Panc1 (cell line): Measurements from ENCODE around the gene HIGD2A. TPM values are rescaled to one million over a fixed set of nuclear protein-coding genes. Genes with fewer than 3 reads are reported as not detected.

Source experiments
- ATAC-seq: fragments of 200-7000 bp; cut with Tn5 transposase; 2 replicates; pipeline ENCODE4 v1.9.1; 2020; ENCODE audit warnings: mild to moderate bottlenecking, moderate library complexity
- BruUV-seq: library from RNA; stranded (reverse); fragments of 400-500 nt; replicated peaks from 2 replicates; lab custom pipeline; 2021; lab: Mats Ljungman, UMichigan
- CTCF ChIA-PET: fragments of 300-600 bp; sonication (Branson Sonifier 250); formaldehyde crosslinking; loops from one replicate; lab custom pipeline; 2022; ENCODE audit warnings: antibody characterized with exemption; lab: Charles Lee
- POLR2A ChIA-PET: fragments of 300-600 bp; sonication (Branson Sonifier 250); formaldehyde crosslinking; loops from one replicate; lab custom pipeline; 2022; ENCODE audit warnings: antibody characterized with exemption; lab: Charles Lee
- DNase-seq: peaks from one replicate; pipeline ENCODE4 v3.0.0-alpha.2; 2010; ENCODE audit warnings: low read depth, low spot score
- H3K27ac ChIP-seq: 2 replicates; pipeline ENCODE4 v1.5.1; 2011; ENCODE audit warnings: mild to moderate bottlenecking, low read length, inconsistent platforms
- H3K27me3 ChIP-seq: fragments of 200-500 bp; sonication (Bioruptor generic); 2 replicates; pipeline ENCODE4 v1.6.0; 2014; ENCODE audit warnings: low read length, inconsistent platforms; ENCODE audit not compliant: control insufficient read depth, insufficient read depth
- H3K36me3 ChIP-seq: fragments of 200-500 bp; sonication (Bioruptor generic); 2 replicates; pipeline ENCODE4 v1.5.1; 2014; ENCODE audit warnings: inconsistent platforms, mild to moderate bottlenecking, low read length, moderate library complexity; ENCODE audit not compliant: control insufficient read depth, insufficient read depth
- H3K4me1 ChIP-seq: 2 replicates; pipeline ENCODE4 v1.5.1; 2011; ENCODE audit warnings: inconsistent platforms, mild to moderate bottlenecking, low read length, moderate library complexity; ENCODE audit not compliant: control insufficient read depth, insufficient read depth
- H3K4me3 ChIP-seq, 2 experiments: 2 replicates each; pipeline ENCODE4 v1.5.1; 2011 to 2012; ENCODE audit warnings: low read depth in 2 of 2, low read length in 2 of 2, mild to moderate bottlenecking in 2 of 2, inconsistent platforms in 1 of 2, moderate library complexity in 1 of 2
- H3K9me3 ChIP-seq: fragments of 200-500 bp; sonication (Bioruptor generic); 2 replicates; pipeline ENCODE4 v1.5.1; 2014; ENCODE audit warnings: low read depth, mild to moderate bottlenecking, inconsistent platforms, low read length, moderate library complexity; ENCODE audit not compliant: control insufficient read depth, insufficient read depth
- POLR2AphosphoS5 ChIP-seq: IDR thresholded peaks from 2 replicates; pipeline ENCODE4 v1.6.1; 2012; ENCODE audit warnings: mild to moderate bottlenecking, low read depth, low read length, moderate library complexity
- SIN3A ChIP-seq: IDR thresholded peaks from 2 replicates; pipeline ENCODE4 v1.6.1; 2012; ENCODE audit warnings: low read depth, mild to moderate bottlenecking, low read length, moderate library complexity, borderline replicate concordance; ENCODE audit not compliant: insufficient read depth
- TCF7L2 ChIP-seq: IDR thresholded peaks from 2 replicates; pipeline ENCODE4 v1.6.1; 2011; ENCODE audit warnings: mild to moderate bottlenecking, low read depth, low read length, inconsistent platforms
- in situ Hi-C: cut with HindIII; loops from 2 replicates; pipeline ENCODE4 v1.10.0; 2016; ENCODE audit warnings: low sequenced_read_pairs, low pct_unique_long_range_greater_than_20kb
- intact Hi-C: fragments of 100-400 bp; cut with micrococcal nuclease; formaldehyde crosslinking; loops from one replicate; pipeline ENCODE4 v1.10.0; 2022; ENCODE audit not compliant: unreplicated experiment
- total RNA-seq: library from RNA; stranded (reverse); gene quantifications from one replicate; pipeline ENCODE4 v1.2.1, GENCODE V29; 2021; ENCODE audit not compliant: unreplicated experiment
- TF ChIP-seq, protein P1 (sequence below): fragments of 450-650 bp; IDR thresholded peaks from 2 replicates; pipeline ENCODE4 v1.5.1; 2017; ENCODE audit warnings: mild to moderate bottlenecking
- TF ChIP-seq, protein P2 (sequence below), 2 experiments: IDR thresholded peaks; 2 replicates each; pipeline ENCODE4 v1.6.1; 2011 to 2012; ENCODE audit warnings: low read depth in 2 of 2, control low read depth in 1 of 2, low read length in 1 of 2, mild to moderate bottlenecking in 1 of 2, moderate library complexity in 1 of 2; ENCODE audit not compliant: insufficient read depth in 1 of 2

The HIGD2A gene
- total RNA-seq, 1 experiment from 2014 or later, result 162 TPM

- H3K9me3 ChIP-seq, result no peaks in the 10 kb centered on the region
- no peak overlapping the region for H3K4me3 ChIP-seq
- no peak for ATAC-seq
- ChIA-PET POLR2A (no interaction called here), CTCF (interaction anchor here (1.0 to 1.2 kb wide), 2 partner anchors 38 to 674 kb away, joined by 4 to 5 read pairs; no protein-coding TSS in a partner anchor)
- TF ChIP-seq POLR2AphosphoS5 (no peak), TCF7L2 (no peak), SIN3A (no peak)
- TF ChIP-seq, protein P1, sequence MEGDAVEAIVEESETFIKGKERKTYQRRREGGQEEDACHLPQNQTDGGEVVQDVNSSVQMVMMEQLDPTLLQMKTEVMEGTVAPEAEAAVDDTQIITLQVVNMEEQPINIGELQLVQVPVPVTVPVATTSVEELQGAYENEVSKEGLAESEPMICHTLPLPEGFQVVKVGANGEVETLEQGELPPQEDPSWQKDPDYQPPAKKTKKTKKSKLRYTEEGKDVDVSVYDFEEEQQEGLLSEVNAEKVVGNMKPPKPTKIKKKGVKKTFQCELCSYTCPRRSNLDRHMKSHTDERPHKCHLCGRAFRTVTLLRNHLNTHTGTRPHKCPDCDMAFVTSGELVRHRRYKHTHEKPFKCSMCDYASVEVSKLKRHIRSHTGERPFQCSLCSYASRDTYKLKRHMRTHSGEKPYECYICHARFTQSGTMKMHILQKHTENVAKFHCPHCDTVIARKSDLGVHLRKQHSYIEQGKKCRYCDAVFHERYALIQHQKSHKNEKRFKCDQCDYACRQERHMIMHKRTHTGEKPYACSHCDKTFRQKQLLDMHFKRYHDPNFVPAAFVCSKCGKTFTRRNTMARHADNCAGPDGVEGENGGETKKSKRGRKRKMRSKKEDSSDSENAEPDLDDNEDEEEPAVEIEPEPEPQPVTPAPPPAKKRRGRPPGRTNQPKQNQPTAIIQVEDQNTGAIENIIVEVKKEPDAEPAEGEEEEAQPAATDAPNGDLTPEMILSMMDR, result no peak
- TF ChIP-seq, protein P2, sequence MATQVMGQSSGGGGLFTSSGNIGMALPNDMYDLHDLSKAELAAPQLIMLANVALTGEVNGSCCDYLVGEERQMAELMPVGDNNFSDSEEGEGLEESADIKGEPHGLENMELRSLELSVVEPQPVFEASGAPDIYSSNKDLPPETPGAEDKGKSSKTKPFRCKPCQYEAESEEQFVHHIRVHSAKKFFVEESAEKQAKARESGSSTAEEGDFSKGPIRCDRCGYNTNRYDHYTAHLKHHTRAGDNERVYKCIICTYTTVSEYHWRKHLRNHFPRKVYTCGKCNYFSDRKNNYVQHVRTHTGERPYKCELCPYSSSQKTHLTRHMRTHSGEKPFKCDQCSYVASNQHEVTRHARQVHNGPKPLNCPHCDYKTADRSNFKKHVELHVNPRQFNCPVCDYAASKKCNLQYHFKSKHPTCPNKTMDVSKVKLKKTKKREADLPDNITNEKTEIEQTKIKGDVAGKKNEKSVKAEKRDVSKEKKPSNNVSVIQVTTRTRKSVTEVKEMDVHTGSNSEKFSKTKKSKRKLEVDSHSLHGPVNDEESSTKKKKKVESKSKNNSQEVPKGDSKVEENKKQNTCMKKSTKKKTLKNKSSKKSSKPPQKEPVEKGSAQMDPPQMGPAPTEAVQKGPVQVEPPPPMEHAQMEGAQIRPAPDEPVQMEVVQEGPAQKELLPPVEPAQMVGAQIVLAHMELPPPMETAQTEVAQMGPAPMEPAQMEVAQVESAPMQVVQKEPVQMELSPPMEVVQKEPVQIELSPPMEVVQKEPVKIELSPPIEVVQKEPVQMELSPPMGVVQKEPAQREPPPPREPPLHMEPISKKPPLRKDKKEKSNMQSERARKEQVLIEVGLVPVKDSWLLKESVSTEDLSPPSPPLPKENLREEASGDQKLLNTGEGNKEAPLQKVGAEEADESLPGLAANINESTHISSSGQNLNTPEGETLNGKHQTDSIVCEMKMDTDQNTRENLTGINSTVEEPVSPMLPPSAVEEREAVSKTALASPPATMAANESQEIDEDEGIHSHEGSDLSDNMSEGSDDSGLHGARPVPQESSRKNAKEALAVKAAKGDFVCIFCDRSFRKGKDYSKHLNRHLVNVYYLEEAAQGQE (IDR thresholded peaks at IDR 0.05; ENCODE audit: insufficient read depth in 1 of 2, low read depth in 2 of 2, low read length in 1 of 2), result no peak
- BruUV-seq, result no TSS peak
- DNase-seq, result no peak
- no peaks in the 10 kb centered on the region for H3K27me3 ChIP-seq
- in situ Hi-C loops, result no loop called here
- H3K4me1 ChIP-seq, result peaks cover 2% of the 10 kb centered on the region; the same call in 1 of the 2 replicates
- H3K36me3 ChIP-seq, result no peaks in the 10 kb centered on the region
- intact Hi-C loops, result loop anchor here (10.0 kb wide), 1 partner anchor 85 kb away; no protein-coding TSS in a partner anchor
- H3K27ac ChIP-seq, result no peak overlapping the region
Measured at GRCh38 chr5:176409765-176410164, 21.2 kb downstream of the HIGD2A start.

GRCh38 chr5:176410486-176411180 lies 22.1 kb downstream of the HIGD2A start:
- CTCF ChIA-PET, result interaction anchor here (0.7 to 1.2 kb wide), 2 partner anchors 37 to 189 kb away, joined by 3 to 4 read pairs; no protein-coding TSS in a partner anchor
- no TSS peak for BruUV-seq
- no peak overlapping the region for H3K4me3 ChIP-seq
- no peaks in the 10 kb centered on the region for H3K27me3 ChIP-seq
- no peak overlapping the region for H3K27ac ChIP-seq
- in situ Hi-C loops, result no loop called here
- TF ChIP-seq SIN3A (no peak), POLR2AphosphoS5 (no peak), TCF7L2 (no peak)
- TF ChIP-seq, protein P1, result no peak
- TF ChIP-seq, protein P2 (IDR thresholded peaks at IDR 0.05; ENCODE audit: insufficient read depth in 1 of 2, low read depth in 2 of 2, low read length in 1 of 2), result no peak
- no peaks in the 10 kb centered on the region for H3K9me3 ChIP-seq
- ATAC-seq (no peak), DNase-seq (no peak)
- intact Hi-C loops, result loop anchor here (10.0 kb wide), 1 partner anchor 84 kb away; no protein-coding TSS in a partner anchor
- no peaks in the 10 kb centered on the region for H3K36me3 ChIP-seq
- H3K4me1 ChIP-seq, result peaks cover 9% of the 10 kb centered on the region; the same call in 1 of the 2 replicates
- POLR2A ChIA-PET, result no interaction called here
